ENCODE data around the gene TYK2.
A peak's percentile ranks its signal among the peaks of the same experiment; 100 is the strongest.

The TYK2 gene

DNA sequence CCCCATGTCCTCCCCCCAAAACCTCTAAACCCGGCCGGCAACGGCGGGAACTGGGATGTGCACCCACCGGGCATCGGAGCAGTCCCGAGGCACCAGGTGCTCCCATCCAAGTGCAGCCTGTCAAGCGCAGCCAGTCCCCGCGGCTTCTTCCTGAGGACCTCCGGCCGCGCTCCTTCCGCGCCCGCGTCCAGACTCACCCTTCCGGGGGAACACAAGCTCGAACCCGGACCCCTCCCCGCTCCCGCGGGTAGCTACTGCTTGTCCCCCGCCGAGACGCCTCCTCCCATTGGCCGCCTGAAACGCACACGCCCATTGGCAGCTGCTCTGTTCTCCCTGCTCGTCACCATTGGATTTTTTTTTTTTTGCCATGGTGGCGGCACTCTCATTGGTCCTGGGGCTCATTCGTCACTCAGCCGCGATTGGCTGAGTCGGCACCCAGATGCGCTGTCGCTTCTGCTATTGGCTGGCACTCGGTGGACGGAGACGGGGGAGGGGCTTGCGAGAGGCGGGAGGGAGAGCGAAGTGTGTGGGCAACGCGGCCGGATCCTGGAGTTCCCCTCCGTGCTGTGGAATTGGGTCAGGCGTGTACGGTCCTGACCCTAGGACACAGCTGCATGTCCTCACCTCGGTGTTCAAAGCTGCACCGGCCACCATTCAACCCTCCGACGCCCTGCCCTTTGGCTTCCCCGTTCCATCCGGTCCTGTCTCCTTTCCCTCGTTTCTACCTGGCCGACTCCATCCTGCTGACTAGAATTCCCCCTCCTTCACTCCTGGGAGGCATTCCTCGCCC lies at the start of gene TYK2:
TYK2 (minus strand) TSS at position 260 of the 790 bp plus-strand sequence. CDS start 2,166 bp downstream, outside the sequence.
- Histone ChIP-seq H3K36me3 (ENCODE audit: control insufficient read depth in 1 of 2, insufficient read depth in 2 of 2, low read length in 2 of 2) (peaks cover 0 to 9% of the 10 kb centered on the region in 2 donors), H3K4me3 (ENCODE audit: low read depth in 1 of 2, low read length in 2 of 2) (peak within 1 kb of the TSS; percentile 92 to 98), H3K9me3 (ENCODE audit: control insufficient read depth in 1 of 2, low read length in 2 of 2) (no peaks in the 10 kb centered on the region), H3K27me3 (ENCODE audit: control insufficient read depth in 1 of 2, insufficient read depth in 2 of 2, low read length in 2 of 2) (no peaks in the 10 kb centered on the region), H3K4me1 (ENCODE audit: control insufficient read depth in 1 of 2, insufficient read depth in 2 of 2, low read length in 2 of 2) (peaks cover 10 to 12% of the 10 kb centered on the region in 2 donors), H3K27ac (ENCODE audit: low read depth, low read length) (peak within 1 kb of the TSS; percentile 74), H3K9ac (ENCODE audit: low read depth in 1 of 2, low read length in 2 of 2) (peak within 1 kb of the TSS; percentile 92 to 95)

DNA sequence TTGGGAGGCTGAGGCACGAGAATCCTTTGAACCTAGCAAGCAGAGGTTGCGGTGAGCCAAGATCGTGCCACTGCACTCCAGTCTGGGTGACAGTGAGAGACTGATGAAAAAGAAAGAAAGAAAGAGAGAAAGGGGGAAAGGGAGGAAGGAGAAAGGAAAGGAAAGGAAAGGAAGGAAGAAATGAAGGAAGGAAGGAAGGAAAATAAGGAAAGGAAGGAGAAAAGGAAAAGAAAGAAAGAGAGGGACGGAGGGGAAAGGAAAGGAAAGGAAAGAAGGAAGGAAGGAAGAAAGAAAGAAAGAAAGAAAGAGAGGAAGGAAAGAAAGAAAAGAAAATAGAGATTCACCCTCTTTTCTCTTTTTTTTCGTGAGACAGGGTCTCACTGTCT lies 48.6 kb upstream of the TYK2 start:
- peaks cover 7 to 26% of the 10 kb centered on the region in 2 donors for H3K4me1 ChIP-seq (ENCODE audit: control insufficient read depth in 1 of 2, insufficient read depth in 2 of 2, low read length in 2 of 2)
- H3K9ac ChIP-seq (ENCODE audit: low read depth in 1 of 2, low read length in 2 of 2) = no peak overlapping the region
- H3K4me3 ChIP-seq (ENCODE audit: low read depth in 1 of 2, low read length in 2 of 2) = no peak overlapping the region
- no peaks in the 10 kb centered on the region for H3K9me3 ChIP-seq (ENCODE audit: control insufficient read depth in 1 of 2, low read length in 2 of 2)
- peaks cover 19 to 22% of the 10 kb centered on the region in 2 donors for H3K27me3 ChIP-seq (ENCODE audit: control insufficient read depth in 1 of 2, insufficient read depth in 2 of 2, low read length in 2 of 2)
- H3K36me3 ChIP-seq (ENCODE audit: control insufficient read depth in 1 of 2, insufficient read depth in 2 of 2, low read length in 2 of 2) = no peaks in the 10 kb centered on the region
- no peak overlapping the region for H3K27ac ChIP-seq (ENCODE audit: low read depth, low read length)

DNA sequence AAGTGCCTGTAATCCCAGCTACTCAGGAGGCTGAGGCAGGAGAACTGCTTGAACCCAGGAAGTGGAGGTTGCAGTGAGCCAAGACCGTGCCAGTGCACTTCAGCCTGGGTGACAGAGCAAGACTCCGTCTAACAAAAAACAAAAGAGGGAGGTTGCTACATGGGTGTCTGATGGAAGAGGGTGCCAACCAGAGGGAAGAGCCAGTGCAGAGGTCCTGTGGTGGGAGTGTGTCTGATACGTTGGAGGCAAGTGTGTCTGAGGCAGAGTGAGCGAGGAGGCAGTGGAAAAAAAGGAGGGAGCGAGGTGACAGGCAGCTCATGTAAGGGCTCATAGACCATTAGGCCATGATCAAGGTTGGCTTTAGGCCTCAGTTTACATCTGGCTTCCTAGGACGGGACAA lies 46.8 kb upstream of the TYK2 start:
- peaks cover 23 to 27% of the 10 kb centered on the region in 2 donors for H3K27me3 ChIP-seq (ENCODE audit: control insufficient read depth in 1 of 2, insufficient read depth in 2 of 2, low read length in 2 of 2)
- no peak overlapping the region for H3K9ac ChIP-seq (ENCODE audit: low read depth in 1 of 2, low read length in 2 of 2)
- peaks cover 7 to 23% of the 10 kb centered on the region in 2 donors for H3K4me1 ChIP-seq (ENCODE audit: control insufficient read depth in 1 of 2, insufficient read depth in 2 of 2, low read length in 2 of 2)
- no peak overlapping the region for H3K27ac ChIP-seq (ENCODE audit: low read depth, low read length)
- no peaks in the 10 kb centered on the region for H3K36me3 ChIP-seq (ENCODE audit: control insufficient read depth in 1 of 2, insufficient read depth in 2 of 2, low read length in 2 of 2)
- H3K9me3 ChIP-seq (ENCODE audit: control insufficient read depth in 1 of 2, low read length in 2 of 2) = no peaks in the 10 kb centered on the region
- H3K4me3 ChIP-seq (ENCODE audit: low read depth in 1 of 2, low read length in 2 of 2) = no peak overlapping the region

DNA sequence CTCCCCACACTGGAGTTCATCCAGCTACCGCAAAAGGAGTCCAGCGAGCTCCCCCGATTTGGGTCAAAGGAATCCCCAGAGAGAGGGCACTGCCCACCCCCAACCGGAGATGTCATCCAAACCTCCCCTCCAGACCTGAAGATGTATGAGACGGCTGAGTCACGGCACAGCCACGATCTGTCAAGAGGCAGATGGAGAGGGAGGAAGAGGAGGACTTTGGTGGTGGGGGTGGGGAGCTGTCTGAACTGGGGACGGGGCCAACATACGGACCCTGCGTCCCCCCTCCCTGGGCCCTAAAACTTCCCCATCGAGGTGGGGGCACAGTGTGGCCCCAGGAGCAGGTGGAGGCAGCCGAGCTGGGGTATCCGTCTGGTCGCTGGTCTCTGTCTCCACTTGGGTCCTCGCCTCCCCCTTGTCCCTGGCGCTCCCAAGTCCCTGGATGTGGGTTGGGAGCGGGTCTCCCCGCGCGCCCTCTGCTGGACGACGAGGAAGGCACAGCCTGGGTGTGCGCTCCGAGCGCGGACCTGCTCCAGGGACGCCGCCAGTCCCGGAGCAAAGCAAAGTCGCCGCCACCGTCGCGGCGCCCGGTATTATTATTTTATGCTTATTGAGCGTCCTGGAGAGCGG lies 43.8 kb upstream of the TYK2 start:
- H3K9me3 ChIP-seq (ENCODE audit: control insufficient read depth in 1 of 2, low read length in 2 of 2) = no peaks in the 10 kb centered on the region
- H3K4me3 ChIP-seq (ENCODE audit: low read depth in 1 of 2, low read length in 2 of 2) = peak overlapping the region; percentile 30 to 58
- peaks cover 9 to 23% of the 10 kb centered on the region in 2 donors for H3K4me1 ChIP-seq (ENCODE audit: control insufficient read depth in 1 of 2, insufficient read depth in 2 of 2, low read length in 2 of 2)
- no peak overlapping the region for H3K27ac ChIP-seq (ENCODE audit: low read depth, low read length)
- no peaks in the 10 kb centered on the region for H3K36me3 ChIP-seq (ENCODE audit: control insufficient read depth in 1 of 2, insufficient read depth in 2 of 2, low read length in 2 of 2)
- H3K27me3 ChIP-seq (ENCODE audit: control insufficient read depth in 1 of 2, insufficient read depth in 2 of 2, low read length in 2 of 2) = peaks cover 35% of the 10 kb centered on the region in 2 donors
- H3K9ac ChIP-seq (ENCODE audit: low read depth in 1 of 2, low read length in 2 of 2) = peak overlapping the region in 1 of 2 donors; percentile 38

DNA sequence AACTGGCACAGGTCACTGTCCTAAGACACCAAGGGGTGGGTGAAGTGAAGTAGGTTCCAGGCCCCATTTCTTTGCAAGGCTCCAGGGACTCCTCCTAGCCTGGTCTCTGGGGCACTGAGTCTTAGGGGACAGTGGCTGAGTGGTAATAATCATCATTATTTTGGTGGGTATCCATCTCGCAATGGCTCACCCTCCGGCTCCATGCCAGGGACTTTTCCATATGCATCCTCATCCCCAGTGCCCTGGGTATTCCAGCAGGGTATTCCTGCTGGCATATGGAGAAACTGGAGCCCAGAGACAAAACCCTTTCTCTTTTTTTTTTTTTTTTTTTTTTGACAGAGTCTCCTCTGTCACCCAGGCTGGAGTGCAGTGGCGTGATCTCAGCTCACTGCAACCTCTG lies 42.5 kb upstream of the TYK2 start:
- H3K4me1 ChIP-seq (ENCODE audit: control insufficient read depth in 1 of 2, insufficient read depth in 2 of 2, low read length in 2 of 2) = peaks cover 9 to 23% of the 10 kb centered on the region in 2 donors
- H3K27me3 ChIP-seq (ENCODE audit: control insufficient read depth in 1 of 2, insufficient read depth in 2 of 2, low read length in 2 of 2) = peaks cover 44 to 46% of the 10 kb centered on the region in 2 donors
- H3K4me3 ChIP-seq (ENCODE audit: low read depth in 1 of 2, low read length in 2 of 2) = no peak overlapping the region
- no peaks in the 10 kb centered on the region for H3K36me3 ChIP-seq (ENCODE audit: control insufficient read depth in 1 of 2, insufficient read depth in 2 of 2, low read length in 2 of 2)
- no peak overlapping the region for H3K9ac ChIP-seq (ENCODE audit: low read depth in 1 of 2, low read length in 2 of 2)
- H3K27ac ChIP-seq (ENCODE audit: low read depth, low read length) = no peak overlapping the region
- H3K9me3 ChIP-seq (ENCODE audit: control insufficient read depth in 1 of 2, low read length in 2 of 2) = no peaks in the 10 kb centered on the region

DNA sequence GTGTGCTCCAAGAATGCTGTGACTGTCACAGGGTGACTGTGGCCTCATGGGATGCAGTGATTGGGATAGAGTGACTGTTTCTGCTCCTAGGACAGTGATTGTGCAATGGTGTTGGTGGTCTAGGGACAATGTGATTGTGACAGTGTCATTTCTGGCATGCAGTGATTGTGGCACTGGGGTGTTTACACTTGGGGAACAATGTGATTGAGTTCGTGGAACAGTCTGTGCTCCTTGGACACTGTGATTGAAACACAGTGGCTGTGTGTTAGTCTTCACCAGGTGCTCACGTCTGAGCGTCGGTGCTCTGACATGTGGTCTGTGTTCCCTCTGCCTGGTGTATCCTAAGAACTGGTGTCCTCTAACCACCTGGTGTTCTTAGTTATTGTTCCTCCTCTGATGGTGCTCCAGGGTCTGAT lies 41.7 kb upstream of the TYK2 start:
- H3K36me3 ChIP-seq (ENCODE audit: control insufficient read depth in 1 of 2, insufficient read depth in 2 of 2, low read length in 2 of 2) = no peaks in the 10 kb centered on the region
- peaks cover 52 to 54% of the 10 kb centered on the region in 2 donors for H3K27me3 ChIP-seq (ENCODE audit: control insufficient read depth in 1 of 2, insufficient read depth in 2 of 2, low read length in 2 of 2)
- H3K9me3 ChIP-seq (ENCODE audit: control insufficient read depth in 1 of 2, low read length in 2 of 2) = no peaks in the 10 kb centered on the region
- H3K27ac ChIP-seq (ENCODE audit: low read depth, low read length) = no peak overlapping the region
- no peak overlapping the region for H3K4me3 ChIP-seq (ENCODE audit: low read depth in 1 of 2, low read length in 2 of 2)
- no peak overlapping the region for H3K9ac ChIP-seq (ENCODE audit: low read depth in 1 of 2, low read length in 2 of 2)
- H3K4me1 ChIP-seq (ENCODE audit: control insufficient read depth in 1 of 2, insufficient read depth in 2 of 2, low read length in 2 of 2) = peaks cover 9 to 23% of the 10 kb centered on the region in 2 donors

DNA sequence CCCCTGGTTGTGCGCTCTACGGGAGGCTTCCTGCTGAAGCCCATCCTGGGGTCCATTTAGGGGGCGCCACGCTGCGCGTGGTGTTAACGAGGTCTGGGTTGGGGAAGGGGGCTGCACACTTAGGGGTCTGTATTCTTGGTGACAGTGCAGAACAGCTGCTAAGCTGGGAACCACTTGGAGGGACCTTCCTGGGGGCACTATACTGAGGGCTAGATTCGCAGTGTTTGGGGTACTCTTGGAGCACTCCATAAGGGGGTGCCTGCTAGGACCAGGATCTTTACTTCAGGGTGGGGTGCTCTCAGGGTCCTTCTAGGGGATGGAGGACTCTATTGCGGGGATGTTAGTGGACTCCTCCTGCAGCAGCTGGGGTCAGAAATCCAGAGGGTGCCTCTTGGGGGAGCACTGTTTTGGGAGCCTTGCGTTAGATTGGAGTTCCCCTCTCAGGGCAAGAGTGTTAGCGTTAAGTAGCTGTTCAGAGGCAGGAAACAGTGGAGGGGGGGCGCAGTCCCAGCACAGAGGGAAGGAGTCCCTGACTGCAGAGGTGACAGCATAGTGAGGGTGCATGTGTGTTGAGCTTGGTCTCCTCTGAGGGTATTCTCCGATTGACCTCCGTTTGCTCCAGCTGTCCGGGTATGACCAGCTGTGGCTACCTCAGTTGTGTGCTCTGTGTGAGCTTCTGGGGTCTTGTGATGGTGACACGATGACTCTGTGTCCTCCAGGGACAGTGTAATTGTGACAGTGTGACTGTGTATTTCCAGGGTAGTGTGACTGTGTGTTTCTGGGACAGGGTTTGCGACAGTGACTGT lies 41.1 kb upstream of the TYK2 start:
- Histone ChIP-seq H3K36me3 (ENCODE audit: control insufficient read depth in 1 of 2, insufficient read depth in 2 of 2, low read length in 2 of 2) (no peaks in the 10 kb centered on the region), H3K4me3 (ENCODE audit: low read depth in 1 of 2, low read length in 2 of 2) (no peak overlapping the region), H3K27me3 (ENCODE audit: control insufficient read depth in 1 of 2, insufficient read depth in 2 of 2, low read length in 2 of 2) (peaks cover 52 to 58% of the 10 kb centered on the region in 2 donors), H3K9me3 (ENCODE audit: control insufficient read depth in 1 of 2, low read length in 2 of 2) (no peaks in the 10 kb centered on the region), H3K9ac (ENCODE audit: low read depth in 1 of 2, low read length in 2 of 2) (no peak overlapping the region), H3K27ac (ENCODE audit: low read depth, low read length) (no peak overlapping the region), H3K4me1 (ENCODE audit: control insufficient read depth in 1 of 2, insufficient read depth in 2 of 2, low read length in 2 of 2) (peaks cover 9 to 23% of the 10 kb centered on the region in 2 donors)

DNA sequence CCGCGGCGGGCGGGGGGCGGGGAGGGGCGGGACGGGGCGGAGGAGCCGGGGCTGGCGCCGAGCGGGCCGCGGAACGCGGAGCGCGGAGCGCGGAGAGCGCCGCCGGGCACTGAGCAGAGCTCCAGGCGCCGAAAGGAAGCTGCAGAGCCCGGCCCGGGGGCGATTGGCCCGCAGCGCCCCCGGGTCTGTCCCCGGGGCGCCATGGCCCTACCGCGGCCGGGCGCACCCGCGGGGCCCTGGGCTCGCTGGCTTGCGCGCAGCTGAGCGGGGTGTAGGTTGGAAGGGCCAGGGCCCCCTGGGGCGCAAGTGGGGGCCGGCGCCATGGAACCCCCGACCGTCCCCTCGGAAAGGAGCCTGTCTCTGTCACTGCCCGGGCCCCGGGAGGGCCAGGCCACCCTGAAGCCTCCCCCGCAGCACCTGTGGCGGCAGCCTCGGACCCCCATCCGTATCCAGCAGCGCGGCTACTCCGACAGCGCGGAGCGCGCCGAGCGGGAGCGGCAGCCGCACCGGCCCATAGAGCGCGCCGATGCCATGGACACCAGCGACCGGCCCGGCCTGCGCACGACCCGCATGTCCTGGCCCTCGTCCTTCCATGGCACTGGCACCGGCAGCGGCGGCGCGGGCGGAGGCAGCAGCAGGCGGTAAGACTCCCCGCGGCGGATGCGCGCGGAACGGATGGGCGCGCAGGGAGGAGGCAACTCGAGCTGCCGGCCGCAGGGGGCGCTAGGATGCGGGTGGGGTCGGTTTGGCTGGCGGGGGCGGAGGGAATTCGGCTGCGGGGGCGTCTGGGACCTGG lies 40.3 kb upstream of the TYK2 start, which contains the start of gene PDE4A:
PDE4A (plus strand) TSS at position 95 of the 796 bp plus-strand sequence; CDS start at position 322, 227 bp downstream.
- Histone ChIP-seq H3K9me3 (ENCODE audit: control insufficient read depth in 1 of 2, low read length in 2 of 2) (no peaks in the 10 kb centered on the region), H3K4me3 (ENCODE audit: low read depth in 1 of 2, low read length in 2 of 2) (peak within 1 kb of the TSS in 1 of 2 donors; percentile 43), H3K27ac (ENCODE audit: low read depth, low read length) (no peak within 1 kb of the TSS), H3K4me1 (ENCODE audit: control insufficient read depth in 1 of 2, insufficient read depth in 2 of 2, low read length in 2 of 2) (peaks cover 15 to 31% of the 10 kb centered on the region in 2 donors), H3K9ac (ENCODE audit: low read depth in 1 of 2, low read length in 2 of 2) (no peak within 1 kb of the TSS), H3K36me3 (ENCODE audit: control insufficient read depth in 1 of 2, insufficient read depth in 2 of 2, low read length in 2 of 2) (no peaks in the 10 kb centered on the region), H3K27me3 (ENCODE audit: control insufficient read depth in 1 of 2, insufficient read depth in 2 of 2, low read length in 2 of 2) (peaks cover 52 to 64% of the 10 kb centered on the region in 2 donors)

DNA sequence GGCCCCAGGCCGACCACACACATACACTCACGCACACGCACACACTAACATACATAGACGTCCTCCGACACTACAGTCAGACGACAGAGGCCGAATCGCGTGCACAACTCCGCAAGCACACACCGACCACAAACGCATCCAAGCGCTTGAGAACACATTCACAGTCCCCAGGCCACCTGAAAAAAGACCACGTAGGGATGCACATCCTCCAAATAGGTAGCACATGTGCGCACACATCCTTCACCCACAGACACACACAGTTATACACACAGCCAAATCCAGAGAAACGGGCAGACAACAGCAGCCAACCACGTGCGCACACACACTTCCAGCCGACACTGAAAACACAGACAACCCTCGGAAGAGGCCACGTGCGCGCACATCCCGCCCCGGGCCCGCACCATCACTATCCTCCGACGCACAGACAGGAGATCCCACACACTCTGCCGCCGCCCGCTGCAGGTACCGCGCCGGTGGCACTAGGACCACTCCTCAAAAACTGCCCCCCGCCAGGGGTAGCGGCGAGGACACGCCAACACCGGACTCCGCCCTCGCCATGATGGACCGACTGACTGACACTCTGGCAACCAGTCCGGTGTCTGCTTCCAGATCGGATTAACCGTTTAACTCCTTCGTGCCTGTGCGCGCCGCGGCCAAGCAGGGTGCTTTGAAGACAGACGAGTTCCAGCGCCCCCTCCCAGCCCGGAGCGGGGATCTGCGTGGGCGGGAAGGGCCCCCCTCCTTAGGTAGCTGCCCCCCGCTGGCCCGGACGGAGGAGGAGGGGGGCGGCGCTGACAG lies 39.5 kb upstream of the TYK2 start:
- Histone ChIP-seq H3K4me1 (ENCODE audit: control insufficient read depth in 1 of 2, insufficient read depth in 2 of 2, low read length in 2 of 2) (peaks cover 15 to 31% of the 10 kb centered on the region in 2 donors), H3K36me3 (ENCODE audit: control insufficient read depth in 1 of 2, insufficient read depth in 2 of 2, low read length in 2 of 2) (no peaks in the 10 kb centered on the region), H3K27ac (ENCODE audit: low read depth, low read length) (no peak overlapping the region), H3K9me3 (ENCODE audit: control insufficient read depth in 1 of 2, low read length in 2 of 2) (no peaks in the 10 kb centered on the region), H3K27me3 (ENCODE audit: control insufficient read depth in 1 of 2, insufficient read depth in 2 of 2, low read length in 2 of 2) (peaks cover 51 to 60% of the 10 kb centered on the region in 2 donors), H3K9ac (ENCODE audit: low read depth in 1 of 2, low read length in 2 of 2) (no peak overlapping the region), H3K4me3 (ENCODE audit: low read depth in 1 of 2, low read length in 2 of 2) (peak overlapping the region in 1 of 2 donors; percentile 43)

All from duodenal mucosa (tissue), 2 donors.